22Rv1 (cell line): Measurements from ENCODE around the gene ACTN2.

Experiments used
- CTCF ChIP-seq: fragments of 450-650 bp; IDR thresholded peaks from 2 replicates; pipeline ENCODE4 v1.5.1; 2017; ENCODE audit warnings: mild to moderate bottlenecking
- ZFX ChIP-seq: fragments of 450-650 bp; IDR thresholded peaks from 2 replicates; pipeline ENCODE4 v1.6.1; 2017; ENCODE audit warnings: antibody characterized with exemption, borderline replicate concordance

- TF ChIP-seq CTCF: no peak
- TF ChIP-seq ZFX: no peak
Measured at GRCh38 chr1:236702791-236703394, 16.6 kb downstream of the ACTN2 start.
